Right renal cortex interstitium (tissue), 3 donors: ENCODE measurements around the gene MLLT6. TPM values are rescaled to one million over a fixed set of nuclear protein-coding genes. Genes with fewer than 3 reads are reported as not detected.

Experiments
- DNase-seq, 3 donors: peaks; one replicate each; pipeline ENCODE4 v3.0.0-alpha.2; 2013; ENCODE audit warnings: low read depth in 3 of 3, low spot score in 2 of 3
- polyA plus RNA-seq, 3 donors: library from polyadenylated mRNA; unstranded; fragments of 120-200 nt; gene quantifications; one replicate each; pipeline ENCODE4 v1.2.1, GENCODE V29; 2013; ENCODE audit not compliant: insufficient read length in 3 of 3

MLLT6 gene
- polyA plus RNA-seq, 3 donors = 55.6 to 64.2 (median 63.0) TPM

- no peak for DNase-seq
Observed at GRCh38 chr17:38740806-38741205, 35.7 kb downstream of the MLLT6 start.

- no peak for DNase-seq
Observed at GRCh38 chr17:38741461-38741860, 36.4 kb downstream of the MLLT6 start.

GRCh38 chr17:38741921-38742410 lies 36.9 kb downstream of the MLLT6 start:
- DNase-seq = no peak

GRCh38 chr17:38742411-38743308 lies 37.6 kb downstream of the MLLT6 start:
- no peak for DNase-seq

DNA sequence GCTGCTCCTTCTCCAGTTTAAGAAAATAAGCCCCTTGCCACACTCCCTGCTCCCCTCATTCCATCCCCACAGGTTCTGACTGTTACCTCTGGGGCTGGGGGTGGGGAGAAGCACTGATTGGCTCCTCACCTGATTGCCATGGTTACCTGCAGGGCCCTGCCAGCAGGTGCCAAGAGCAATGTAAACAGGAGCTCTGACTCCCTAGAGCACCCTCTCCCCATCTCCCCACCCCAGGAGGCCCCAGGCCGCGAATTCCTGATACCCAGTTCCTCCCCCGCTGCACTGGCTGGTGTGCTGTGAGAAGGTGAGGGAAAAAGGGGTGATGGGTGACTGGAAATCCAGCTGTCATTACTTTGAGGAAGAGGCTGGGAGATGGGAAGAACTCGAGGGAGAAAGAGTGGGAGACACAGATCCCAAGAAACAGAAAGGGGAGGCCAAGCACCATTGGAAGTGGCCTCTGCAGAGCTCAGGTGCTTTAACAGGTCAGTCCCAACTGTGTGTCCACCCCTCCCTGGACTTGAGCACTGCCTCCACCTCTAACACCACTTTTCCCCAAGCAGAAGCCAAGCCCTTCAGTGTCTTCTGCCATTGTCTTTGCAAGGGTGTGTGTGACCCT lies 38.6 kb downstream of the MLLT6 start:
- DNase-seq = no peak

DNA sequence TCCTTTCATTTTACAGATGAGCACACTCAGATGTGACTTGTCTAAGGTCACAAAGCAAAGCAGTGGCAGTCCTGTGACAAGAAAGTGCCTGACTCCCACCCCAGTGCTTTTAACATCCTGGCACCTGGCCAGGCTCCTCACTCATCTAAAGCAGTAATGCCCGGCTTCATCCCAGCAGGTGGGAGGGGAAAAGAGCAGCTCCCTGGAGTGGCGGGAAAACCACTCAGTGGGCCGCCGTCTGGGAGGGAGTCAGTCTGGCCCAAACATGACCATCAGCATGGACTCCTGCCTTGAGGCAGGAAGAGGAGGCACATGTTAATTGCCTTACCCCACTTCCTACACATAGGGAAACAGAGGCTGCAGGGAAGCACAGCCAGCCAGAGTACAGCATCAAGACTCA lies 40.5 kb downstream of the MLLT6 start:
- DNase-seq = no peak

DNA sequence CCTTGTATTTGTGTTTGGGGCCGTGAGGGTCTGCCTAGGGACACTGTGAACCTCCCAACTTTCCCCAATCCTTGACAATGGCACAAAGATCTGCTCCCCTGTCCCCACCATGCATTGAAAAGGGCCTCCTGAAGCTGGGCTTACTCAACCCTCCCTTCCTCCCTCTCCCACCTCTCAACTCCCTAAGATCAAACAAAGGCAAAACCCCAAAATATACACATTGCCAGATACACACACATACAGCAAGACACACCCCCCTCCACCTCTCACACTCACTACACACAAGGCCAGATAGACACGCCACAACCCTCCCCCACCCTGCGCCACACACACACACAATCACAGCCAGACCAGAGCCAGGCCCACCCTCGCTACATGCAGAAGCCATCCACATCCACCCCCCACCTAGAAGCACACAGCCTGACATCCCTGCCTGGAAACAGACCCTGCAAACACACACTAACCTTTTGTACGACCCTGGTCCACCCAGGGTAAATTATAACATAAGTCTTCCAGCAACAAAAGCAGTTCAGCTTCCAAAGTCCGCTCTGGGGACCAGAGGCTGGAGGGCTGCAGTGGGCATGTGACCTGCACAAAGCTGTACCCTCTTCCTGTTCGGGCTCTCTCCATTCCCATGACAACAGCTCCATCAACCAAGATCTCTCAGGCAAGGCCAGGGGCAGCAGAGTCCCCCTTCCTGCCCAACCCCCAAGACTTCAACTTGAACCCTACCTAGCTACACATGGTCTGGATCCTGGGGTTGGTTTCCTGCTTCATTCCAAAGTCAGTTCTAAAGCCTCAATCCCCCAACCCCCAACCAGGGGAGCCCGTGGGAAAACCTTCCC lies 41.2 kb downstream of the MLLT6 start:
- no peak for DNase-seq

DNA sequence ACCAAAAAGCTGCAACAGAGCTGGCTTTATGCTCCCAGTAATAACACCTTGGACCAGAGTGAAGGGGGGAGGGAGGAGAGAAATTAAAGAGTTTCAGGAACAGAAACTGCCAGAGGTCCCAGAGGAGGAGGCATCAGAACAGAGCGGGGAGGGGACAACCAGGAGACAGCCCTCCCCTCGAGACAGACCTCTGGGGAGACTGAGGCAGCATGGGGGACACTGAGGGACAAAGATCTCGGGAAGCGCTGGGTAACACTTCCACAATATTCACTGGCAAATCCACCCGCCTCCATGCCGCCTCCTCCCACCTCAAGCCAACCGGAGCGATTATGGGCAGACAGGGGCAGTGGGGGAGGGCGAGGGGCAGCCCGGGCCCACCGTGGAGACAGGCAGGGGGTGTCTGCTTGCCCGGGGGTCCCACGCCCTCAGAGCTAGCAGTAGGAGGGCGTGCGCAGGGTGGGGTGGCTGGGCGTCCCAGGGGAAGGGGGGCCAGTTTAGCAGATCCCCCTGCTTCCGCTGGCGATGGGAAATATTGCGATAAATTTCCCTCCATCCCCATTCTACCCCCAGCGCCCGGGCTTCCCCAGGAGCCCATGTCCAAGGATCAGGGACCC lies 41.9 kb downstream of the MLLT6 start:
- DNase-seq = no peak

DNA sequence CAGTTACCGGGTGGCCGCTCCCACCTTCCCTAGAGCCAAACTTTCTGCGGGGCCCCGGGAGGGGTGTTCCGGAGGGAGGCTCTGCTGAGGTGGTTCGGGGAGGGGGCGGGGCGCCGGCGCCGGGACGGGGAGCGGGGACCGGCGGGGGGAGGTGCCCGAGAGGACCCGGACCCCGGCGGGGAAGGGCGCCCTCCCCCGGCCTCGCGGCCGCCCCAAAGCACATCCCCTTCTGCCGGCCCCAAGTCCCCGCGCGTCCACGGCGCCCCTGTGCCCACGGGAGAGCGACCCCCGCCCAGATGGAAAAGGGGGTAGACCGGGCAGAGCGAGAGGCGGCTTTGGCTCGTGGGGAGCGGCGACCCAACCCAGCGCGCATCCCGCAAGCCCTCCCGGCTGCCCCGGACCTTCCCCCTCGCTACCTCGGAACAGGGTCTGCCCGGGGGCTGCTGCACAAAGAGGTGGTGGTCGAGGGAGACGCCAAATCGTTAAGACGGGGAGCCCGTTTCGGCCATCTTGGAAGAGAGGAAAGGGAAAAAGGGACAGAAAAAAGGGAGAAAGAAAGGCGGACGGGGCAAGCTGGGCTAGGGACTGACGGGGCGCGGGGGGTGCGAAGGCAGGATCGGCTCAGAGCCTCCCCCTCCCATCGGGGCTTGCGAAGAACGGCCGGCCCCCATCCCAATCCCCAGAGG lies 42.5 kb downstream of the MLLT6 start:
- no peak for DNase-seq

- DNase-seq = peak in 2 of 3 donors; percentile 90 to 92
Observed at GRCh38 chr17:38748149-38748891, 43.2 kb downstream of the MLLT6 start, which contains the start of gene PCGF2. Gene PCGF2 (minus strand): TSS chr17:38748336. CDS start chr17:38740402, 7,934 bp downstream.

DNA sequence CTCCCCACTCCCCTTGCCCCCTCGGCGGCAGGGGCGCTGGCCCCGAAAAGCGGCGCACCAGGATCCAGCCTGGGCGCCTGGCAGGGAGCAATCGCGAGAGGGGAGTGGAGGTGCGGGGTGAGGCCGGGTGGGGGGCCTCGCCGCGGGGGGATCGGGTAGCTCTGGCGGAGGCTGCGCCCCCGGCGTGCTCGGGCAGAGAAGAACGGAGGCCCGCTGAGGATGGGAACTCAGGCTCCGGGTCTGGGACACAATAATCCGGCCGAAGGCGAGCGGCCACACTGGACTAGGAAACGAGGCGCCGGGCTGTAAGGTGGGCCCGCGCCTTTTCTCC lies 43.8 kb downstream of the MLLT6 start:
- DNase-seq = no peak

DNA sequence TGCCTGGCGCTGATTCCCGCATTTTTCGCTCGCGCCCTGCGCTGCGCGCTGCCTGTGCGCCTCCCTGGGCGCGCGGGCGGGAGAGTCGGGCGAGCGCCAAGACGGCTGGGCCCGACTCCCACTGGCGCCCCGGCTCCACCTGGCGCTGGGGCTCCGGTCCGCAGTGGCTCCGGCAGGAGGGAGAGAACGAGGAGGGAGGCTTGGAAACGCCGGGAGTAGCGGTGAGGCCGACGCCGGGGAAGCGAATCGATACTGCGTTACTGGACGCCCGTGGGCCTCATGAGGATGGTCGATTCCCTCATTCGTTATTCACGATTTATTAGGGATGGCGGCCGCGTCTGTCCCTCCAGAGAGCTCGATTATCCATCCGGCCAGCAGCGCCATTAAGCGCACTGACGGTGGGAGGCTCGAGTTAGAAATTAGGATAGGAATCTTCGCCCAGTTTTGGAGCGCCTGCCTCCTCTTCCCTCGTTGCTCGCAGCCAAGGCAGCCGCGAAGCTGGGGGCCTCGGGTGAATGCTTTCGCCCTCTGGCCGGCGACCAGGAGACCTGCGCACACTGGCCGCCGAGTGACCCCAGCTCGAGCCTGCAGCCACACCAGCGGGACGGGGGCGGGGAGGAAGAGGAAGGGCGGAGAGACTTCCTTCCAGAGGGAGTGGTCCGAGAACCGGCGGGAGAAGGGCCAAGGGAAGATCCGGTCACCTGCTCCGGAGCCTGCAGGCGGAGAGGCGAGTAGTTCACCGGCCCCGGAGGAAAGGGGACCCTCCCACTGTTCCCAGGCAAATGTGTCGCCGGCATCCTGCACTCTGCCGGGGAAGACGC lies 44.4 kb downstream of the MLLT6 start:
- DNase-seq = no peak

DNA sequence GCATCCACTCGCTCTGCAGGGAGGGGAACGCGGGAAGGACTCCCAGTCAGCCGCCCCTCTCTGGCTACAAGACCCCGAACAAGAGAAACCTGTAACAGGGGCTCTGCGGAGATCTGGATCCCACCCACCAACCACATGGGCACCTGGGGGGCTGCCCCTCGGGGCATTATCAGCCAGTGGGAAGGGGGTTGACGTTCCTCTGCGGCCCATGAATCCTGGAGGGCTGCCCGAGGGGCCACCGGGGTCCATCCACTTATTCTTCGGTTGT lies 44.9 kb downstream of the MLLT6 start:
- DNase-seq = no peak

- no peak for DNase-seq
Observed at GRCh38 chr17:38750312-38751121, 45.4 kb downstream of the MLLT6 start.

DNA sequence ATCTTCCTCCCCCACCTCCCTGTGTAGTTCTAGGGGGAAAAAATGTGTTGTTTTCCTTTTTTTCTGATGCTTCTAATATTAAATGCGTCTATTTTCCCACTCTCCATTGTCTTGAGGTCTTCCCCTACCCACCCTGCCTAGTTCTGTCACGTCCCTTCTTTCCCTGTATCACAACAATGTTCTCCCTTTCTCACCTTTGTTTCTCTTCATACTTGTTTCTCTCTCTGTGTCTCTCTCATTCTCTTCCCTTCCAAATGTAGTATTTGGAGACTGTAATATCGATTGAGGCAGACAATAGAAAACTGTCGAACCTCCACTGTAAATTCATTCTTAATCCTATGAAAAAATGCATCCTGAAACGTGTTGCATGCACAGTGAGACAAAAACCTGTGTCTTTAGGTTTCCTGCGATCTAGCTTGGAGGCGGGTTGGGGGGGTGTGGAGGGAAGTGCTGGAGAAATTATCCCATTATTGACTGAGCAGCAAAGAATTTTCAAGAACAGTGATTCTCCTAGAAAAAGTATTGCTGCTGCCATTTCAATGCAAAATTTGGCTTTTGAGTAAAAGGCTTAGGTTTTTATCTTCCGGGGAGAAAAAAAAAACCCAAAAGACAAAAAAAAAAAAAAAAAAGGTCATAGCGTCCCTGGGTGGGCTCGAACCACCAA lies 46.2 kb downstream of the MLLT6 start:
- no peak for DNase-seq

GRCh38 chr17:38751808-38752307 lies 46.8 kb downstream of the MLLT6 start:
- no peak for DNase-seq
